ENCODE results near the gene YWHAQ.
A peak's percentile ranks its signal among the peaks of the same experiment; 100 is the strongest.

The YWHAQ gene

GRCh38 chr2:9582624-9583023, 48.2 kb downstream of the YWHAQ start:
- TF ChIP-seq CTCF (IDR thresholded peaks at IDR 0.05; ENCODE audit: low read length, missing control alignments), result no peak
- H3K4me3 ChIP-seq (replicated peaks; ENCODE audit: low read depth, low read length), result no peak overlapping the region
- DNase-seq (ENCODE audit: low read depth), result no peak

GRCh38 chr2:9578467-9579235, 52.1 kb downstream of the YWHAQ start:
- no peak for TF ChIP-seq CTCF (IDR thresholded peaks at IDR 0.05; ENCODE audit: low read length, missing control alignments)
- no peak for DNase-seq (ENCODE audit: low read depth)

GRCh38 chr2:9574331-9574730, 56.5 kb downstream of the YWHAQ start:
- DNase-seq (ENCODE audit: low read depth), result no peak
- TF ChIP-seq CTCF (IDR thresholded peaks at IDR 0.05; ENCODE audit: low read length, missing control alignments), result no peak

More at GRCh38 chr2:9578467-9579235, 52.1 kb downstream of the YWHAQ start:
- H3K4me3 ChIP-seq (replicated peaks; ENCODE audit: low read depth, low read length), result no peak overlapping the region

GRCh38 chr2:9573840-9574239, 57.0 kb downstream of the YWHAQ start:
- DNase-seq (ENCODE audit: low read depth), result no peak
- TF ChIP-seq CTCF (IDR thresholded peaks at IDR 0.05; ENCODE audit: low read length, missing control alignments), result peak; percentile 4
- H3K4me3 ChIP-seq (replicated peaks; ENCODE audit: low read depth, low read length), result no peak overlapping the region

More at GRCh38 chr2:9574331-9574730, 56.5 kb downstream of the YWHAQ start:
- H3K4me3 ChIP-seq (replicated peaks; ENCODE audit: low read depth, low read length), result no peak overlapping the region

- DNase-seq (ENCODE audit: low read depth), result no peak
- no peak for TF ChIP-seq CTCF (IDR thresholded peaks at IDR 0.05; ENCODE audit: low read length, missing control alignments)
These were observed 57.6 kb downstream of the YWHAQ start for GRCh38 chr2:9573013-9573720.

GRCh38 chr2:9570182-9571060, 60.4 kb downstream of the YWHAQ start:
- DNase-seq (ENCODE audit: low read depth), result no peak
- TF ChIP-seq CTCF (IDR thresholded peaks at IDR 0.05; ENCODE audit: low read length, missing control alignments), result peak; percentile 24

More at GRCh38 chr2:9573013-9573720, 57.6 kb downstream of the YWHAQ start:
- H3K4me3 ChIP-seq (replicated peaks; ENCODE audit: low read depth, low read length), result no peak overlapping the region

More at GRCh38 chr2:9570182-9571060, 60.4 kb downstream of the YWHAQ start:
- no peak overlapping the region for H3K4me3 ChIP-seq (replicated peaks; ENCODE audit: low read depth, low read length)

All from fibroblast of pulmonary artery (primary cell).